K562 (cell line): Measurements from ENCODE around the gene MPHOSPH6. TPM values are rescaled to one million over a fixed set of nuclear protein-coding genes. Genes with fewer than 3 reads are reported as not detected.

Experiments used
- ATAC-seq: fragments of 200-7000 bp; cut with Tn5 transposase; 3 replicates; pipeline ENCODE4 v1.9.1; 2020; ENCODE audit warnings: moderate library complexity
- BruUV-seq: library from RNA; stranded (reverse); fragments of 400-500 nt; replicated peaks from 2 replicates; lab custom pipeline; 2021; lab: Mats Ljungman, UMichigan
- CTCF ChIA-PET: fragments of 300-600 bp; formaldehyde crosslinking; extraction: SDS; loops from one replicate; lab custom pipeline; 2021; ENCODE audit warnings: low intra/inter-chr PET ratio; lab: Yijun Ruan, JAX
- POLR2A ChIA-PET: fragments of 300-600, 350-650 bp; sonication (Branson Sonifier 250); formaldehyde crosslinking; extraction: SDS; loops from one replicate; lab custom pipeline; 2021; ENCODE audit warnings: antibody characterized with exemption, inconsistent platforms; lab: Yijun Ruan, JAX
- DNase-seq, 4 experiments: peaks; one replicate each; pipeline versions ENCODE4 v3.0.0 to v3.0.0-alpha.2; 2011 to 2018; ENCODE audit warnings: low spot score in 3 of 4, mixed read lengths in 3 of 4; ENCODE audit errors: extremely low read depth in 1 of 4
- FAIRE-seq: peaks from 2 replicates; lab custom pipeline; 2011; peaks lifted over from hg19 to GRCh38; lab: Jason Lieb, UNC
- H2AFZ ChIP-seq: 2 replicates; pipeline ENCODE4 v1.6.0; 2011; ENCODE audit warnings: low read depth, low read length, control low read depth, inconsistent platforms
- H3K27ac ChIP-seq: fragments of 200-600 bp; 3 replicates; pipeline ENCODE4 v1.8.0; 2011; ENCODE audit warnings: low read depth, mild to moderate bottlenecking, control low read depth, inconsistent platforms, low read length, moderate library complexity, mixed read lengths; ENCODE audit errors: extremely low read depth
- H3K27me3 ChIP-seq, 2 experiments: fragments of 300-600 bp in 1 of 2; 2 replicates in 1 of 2; 3 replicates in 1 of 2; pipeline versions ENCODE4 v1.6.0 to v1.8.0; 2011; ENCODE audit warnings: inconsistent platforms in 2 of 2, low read length in 2 of 2, mild to moderate bottlenecking in 1 of 2, mixed read lengths in 1 of 2, moderate library complexity in 1 of 2; ENCODE audit not compliant: control insufficient read depth in 2 of 2, insufficient read depth in 2 of 2
- H3K36me3 ChIP-seq: fragments of 300-600 bp; 3 replicates; pipeline ENCODE4 v1.8.0; 2011; ENCODE audit warnings: mild to moderate bottlenecking, low read length, inconsistent platforms; ENCODE audit not compliant: control insufficient read depth, insufficient read depth
- H3K4me1 ChIP-seq, 2 experiments: fragments of 200-600 bp in 1 of 2; replicated peaks in 1 of 2; 2 replicates in 1 of 2; 3 replicates in 1 of 2; pipeline versions ENCODE4 v1.5.1 to v1.8.0; 2011; ENCODE audit warnings: inconsistent platforms in 2 of 2, low read length in 2 of 2, mild to moderate bottlenecking in 1 of 2, mixed read lengths in 1 of 2, moderate library complexity in 1 of 2; ENCODE audit not compliant: control insufficient read depth in 2 of 2, insufficient read depth in 2 of 2
- H3K4me2 ChIP-seq: 2 replicates; pipeline ENCODE4 v1.6.1; 2011; ENCODE audit warnings: low read length, control low read depth, inconsistent platforms, mixed read lengths; ENCODE audit not compliant: insufficient read depth
- H3K4me3 ChIP-seq: fragments of 200-600 bp; sonication (generic), shearing (Covaris generic); 2 replicates; pipeline ENCODE4 v1.5.1; 2016; ENCODE audit warnings: control low read depth, inconsistent platforms
- H3K79me2 ChIP-seq: fragments of 200-600 bp; 3 replicates; pipeline ENCODE4 v1.8.0; 2011; ENCODE audit warnings: low read length, inconsistent platforms; ENCODE audit not compliant: control insufficient read depth, insufficient read depth
- H3K9ac ChIP-seq, 2 experiments: 2 replicates each; pipeline versions ENCODE4 v1.6.0 to v1.6.1; 2011; ENCODE audit warnings: low read depth in 2 of 2, low read length in 2 of 2, control low read depth in 1 of 2, inconsistent platforms in 1 of 2, mild to moderate bottlenecking in 1 of 2, mixed read lengths in 1 of 2; ENCODE audit not compliant: insufficient read depth in 1 of 2
- H3K9me1 ChIP-seq: one replicate; pipeline ENCODE4 v1.6.0; 2011; ENCODE audit warnings: inconsistent platforms, mild to moderate bottlenecking, low read length, moderate library complexity; ENCODE audit not compliant: control insufficient read depth, insufficient read depth
- H3K9me3 ChIP-seq: replicated peaks from 2 replicates; pipeline ENCODE4 v1.5.1; 2011; ENCODE audit warnings: low read depth, low read length, inconsistent platforms; ENCODE audit not compliant: control insufficient read depth, insufficient read depth
- H4K20me1 ChIP-seq: replicated peaks from 2 replicates; pipeline ENCODE4 v1.6.1; 2011; ENCODE audit warnings: low read length, inconsistent platforms, mixed read lengths; ENCODE audit not compliant: control insufficient read depth, insufficient read depth
- NR2F6 ChIP-seq: fragments of 450-650 bp; formaldehyde crosslinking; IDR thresholded peaks from 2 replicates; pipeline ENCODE4 v1.4.0; 2020; ENCODE audit warnings: mild to moderate bottlenecking
- SP2 ChIP-seq: IDR thresholded peaks from 2 replicates; pipeline ENCODE4 v1.6.1; 2011; ENCODE audit warnings: mild to moderate bottlenecking, low read depth, low read length, moderate library complexity; ENCODE audit not compliant: poor library complexity, severe bottlenecking; ENCODE audit errors: extremely low read depth
- TFE3 ChIP-seq: fragments of 450-650 bp; formaldehyde crosslinking; IDR thresholded peaks from 2 replicates; pipeline ENCODE4 v1.4.0; 2020; ENCODE audit warnings: mild to moderate bottlenecking, mixed read lengths
- WGBS: fragments of 100-300 bp; shearing (Covaris generic); methylation state at CpG from one replicate; pipeline ENCODE4 v1.1.6; 2016; ENCODE audit warnings: low coverage, mixed read lengths; ENCODE audit not compliant: insufficient coverage; ENCODE audit errors: missing lambda C conversion rate; 5-methylcytosine and 5-hydroxymethylcytosine counted together
- in situ Hi-C: fragments of 300-500 bp; cut with MboI; formaldehyde crosslinking; loops from 4 replicates; pipeline ENCODE4 v1.15.0; 2018; ENCODE audit warnings: inconsistent platforms, mixed read lengths
- intact Hi-C: fragments of 100-400 bp; cut with micrococcal nuclease; formaldehyde crosslinking; loops from 2 replicates; pipeline ENCODE4 v1.14.2; 2022
- polyA plus RNA-seq, 8 experiments: library from polyadenylated mRNA; depleted of rRNA in 4 of 8; stranded (reverse) in 5 of 8; unstranded in 3 of 8; fragments of >200 nt; fragmentation: Nextera tagmentation in 2 of 8; fragmentation: Illumina TruSeq in 1 of 8; extraction: Ambion mirVana in 2 of 8; extraction: Trizol in 1 of 8; gene quantifications; 2 replicates each; pipeline versions ENCODE4 v1.2.1 to v1.2.3, GENCODE V29; 2011 to 2014; ENCODE audit warnings: inconsistent platforms in 1 of 8, missing spikeins in 1 of 8
- total RNA-seq, 7 experiments: library from RNA; depleted of rRNA in 6 of 7; stranded (reverse); fragments of >200 nt in 6 of 7; fragmentation: Illumina TruSeq in 2 of 7; extraction: Trizol in 2 of 7; gene quantifications; 2 replicates each; pipeline versions ENCODE4 v1.2.1 to v1.2.3, GENCODE V29; 2011 to 2021; ENCODE audit warnings: low replicate concordance in 1 of 7

The MPHOSPH6 gene
- total and polyA plus RNA-seq, 9 of the 15 experiments (the other 6 are each of a cell fraction or from before 2014, with no cell fraction given), result 37.0 to 153 (median 76.7) TPM

GRCh38 chr16:82199209-82199608 is 29.2 kb upstream of the MPHOSPH6 start:
- no peak overlapping the region for H3K9ac ChIP-seq
- no peak overlapping the region for H3K27ac ChIP-seq
- intact Hi-C loops, result no loop called here
- 0% methylated on average over 1 of the region's 1 CpG for WGBS
- H4K20me1 ChIP-seq, result no peaks in the 10 kb centered on the region; the same call in 1 of the 2 replicates
- no TSS peak for BruUV-seq
- H3K4me2 ChIP-seq, result no peak overlapping the region
- no peak for TF ChIP-seq NR2F6 (CRISPR knock-in tag)
- TF ChIP-seq TFE3 (CRISPR knock-in tag), result peak; percentile 85
- TF ChIP-seq SP2, result no peak
- DNase-seq (no peak), ATAC-seq (no peak), FAIRE-seq (no peak)
- H3K4me1 ChIP-seq, result no peaks in the 10 kb centered on the region
- POLR2A ChIA-PET, result no interaction called here
- no peaks in the 10 kb centered on the region for H3K36me3 ChIP-seq
- H3K9me1 ChIP-seq, result no peaks in the 10 kb centered on the region
- CTCF ChIA-PET, result no interaction called here
- no peak overlapping the region for H3K4me3 ChIP-seq
- H3K9me3 ChIP-seq, result no peaks in the 10 kb centered on the region
- in situ Hi-C loops, result no loop called here
- no peak overlapping the region for H2AFZ ChIP-seq
- H3K79me2 ChIP-seq, result no peaks in the 10 kb centered on the region
- H3K27me3 ChIP-seq, result peaks cover 2 to 10% of the 10 kb centered on the region in 2 experiments; a peak in 2 of 5 replicates
